ENCODE data around the gene IPCEF1.

IPCEF1 gene

DNA sequence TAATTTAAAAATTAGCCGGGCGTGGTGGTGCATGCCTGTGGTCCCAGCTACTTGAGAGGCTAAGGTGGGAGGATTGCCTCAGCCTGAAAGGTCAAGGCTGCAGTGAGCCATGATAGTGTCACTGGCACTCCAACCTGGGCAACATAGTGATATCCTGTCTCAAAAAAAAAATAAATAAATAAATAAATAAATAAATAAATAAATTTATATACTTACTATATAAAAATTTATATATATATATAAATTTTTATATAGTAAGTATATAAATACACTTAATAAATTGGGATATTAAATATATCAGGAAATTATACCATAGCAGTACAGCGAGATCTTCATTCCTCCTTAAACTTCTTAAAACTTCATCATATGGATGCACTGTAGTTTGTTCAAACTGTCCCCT lies 23.0 kb upstream of the IPCEF1 start:
- TF ChIP-seq, protein P1, sequence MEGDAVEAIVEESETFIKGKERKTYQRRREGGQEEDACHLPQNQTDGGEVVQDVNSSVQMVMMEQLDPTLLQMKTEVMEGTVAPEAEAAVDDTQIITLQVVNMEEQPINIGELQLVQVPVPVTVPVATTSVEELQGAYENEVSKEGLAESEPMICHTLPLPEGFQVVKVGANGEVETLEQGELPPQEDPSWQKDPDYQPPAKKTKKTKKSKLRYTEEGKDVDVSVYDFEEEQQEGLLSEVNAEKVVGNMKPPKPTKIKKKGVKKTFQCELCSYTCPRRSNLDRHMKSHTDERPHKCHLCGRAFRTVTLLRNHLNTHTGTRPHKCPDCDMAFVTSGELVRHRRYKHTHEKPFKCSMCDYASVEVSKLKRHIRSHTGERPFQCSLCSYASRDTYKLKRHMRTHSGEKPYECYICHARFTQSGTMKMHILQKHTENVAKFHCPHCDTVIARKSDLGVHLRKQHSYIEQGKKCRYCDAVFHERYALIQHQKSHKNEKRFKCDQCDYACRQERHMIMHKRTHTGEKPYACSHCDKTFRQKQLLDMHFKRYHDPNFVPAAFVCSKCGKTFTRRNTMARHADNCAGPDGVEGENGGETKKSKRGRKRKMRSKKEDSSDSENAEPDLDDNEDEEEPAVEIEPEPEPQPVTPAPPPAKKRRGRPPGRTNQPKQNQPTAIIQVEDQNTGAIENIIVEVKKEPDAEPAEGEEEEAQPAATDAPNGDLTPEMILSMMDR (IDR thresholded peaks at IDR 0.05; ENCODE audit: control insufficient read depth, insufficient read depth, low read depth, low read length, missing control alignments): no peak
- no peak overlapping the region for H3K4me3 ChIP-seq (ENCODE audit: control insufficient read depth, low read depth, low read length)
- no peak for DNase-seq (ENCODE audit: low read depth)

DNA sequence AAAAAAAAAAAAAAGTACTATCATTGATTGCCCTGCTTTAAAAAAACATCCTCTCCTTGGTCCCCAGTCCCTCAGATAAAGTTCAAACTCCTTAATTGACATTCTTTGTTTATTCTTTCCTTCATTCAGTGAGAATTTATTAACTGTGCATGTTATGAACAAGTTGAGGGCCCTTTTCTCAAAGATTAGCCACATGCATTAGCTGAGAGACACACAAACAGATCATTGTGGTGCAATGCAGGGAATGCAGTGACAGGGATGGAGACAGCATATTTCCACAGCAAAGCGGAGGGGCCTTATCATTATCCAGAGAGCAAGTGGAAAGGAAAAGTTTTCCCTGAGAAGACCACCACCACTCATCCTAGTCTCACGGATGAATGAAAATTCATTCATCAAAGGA lies 21.9 kb upstream of the IPCEF1 start:
- H3K4me3 ChIP-seq (ENCODE audit: control insufficient read depth, low read depth, low read length): no peak overlapping the region
- TF ChIP-seq, protein P1 (IDR thresholded peaks at IDR 0.05; ENCODE audit: control insufficient read depth, insufficient read depth, low read depth, low read length, missing control alignments): no peak
- DNase-seq (ENCODE audit: low read depth): no peak

DNA sequence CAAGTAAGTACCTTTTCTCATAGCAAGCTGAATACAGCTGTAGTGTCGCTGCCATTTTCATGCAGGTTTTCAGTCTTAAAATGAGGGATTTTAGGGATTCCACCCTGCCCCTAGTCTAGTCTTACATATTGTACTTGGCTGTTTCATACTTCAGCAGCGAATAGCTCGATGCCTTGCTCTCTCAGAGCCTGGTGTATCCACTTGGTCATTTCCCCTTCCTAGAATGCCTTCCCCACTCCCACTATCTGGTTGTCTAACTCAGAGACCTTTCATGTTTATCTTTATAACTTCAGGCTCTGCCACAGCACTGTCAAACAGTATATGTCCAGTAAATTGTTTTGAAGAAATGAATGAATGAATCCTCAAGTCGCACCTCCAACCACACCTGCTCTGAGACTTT lies 21.1 kb upstream of the IPCEF1 start:
- TF ChIP-seq, protein P1 (IDR thresholded peaks at IDR 0.05; ENCODE audit: control insufficient read depth, insufficient read depth, low read depth, low read length, missing control alignments): no peak
- no peak for DNase-seq (ENCODE audit: low read depth)
- no peak overlapping the region for H3K4me3 ChIP-seq (ENCODE audit: control insufficient read depth, low read depth, low read length)

GRCh38 chr6:154373971-154374370 lies 17.4 kb upstream of the IPCEF1 start:
- DNase-seq (ENCODE audit: low read depth): no peak
- no peak overlapping the region for H3K4me3 ChIP-seq (ENCODE audit: control insufficient read depth, low read depth, low read length)
- TF ChIP-seq, protein P1 (IDR thresholded peaks at IDR 0.05; ENCODE audit: control insufficient read depth, insufficient read depth, low read depth, low read length, missing control alignments): no peak

- H3K4me3 ChIP-seq (ENCODE audit: control insufficient read depth, low read depth, low read length): no peak overlapping the region
- TF ChIP-seq, protein P1 (IDR thresholded peaks at IDR 0.05; ENCODE audit: control insufficient read depth, insufficient read depth, low read depth, low read length, missing control alignments): no peak
- DNase-seq (ENCODE audit: low read depth): no peak
Measured at GRCh38 chr6:154371281-154371680, 14.7 kb upstream of the IPCEF1 start.

- no peak overlapping the region for H3K4me3 ChIP-seq (ENCODE audit: control insufficient read depth, low read depth, low read length)
- TF ChIP-seq, protein P1 (IDR thresholded peaks at IDR 0.05; ENCODE audit: control insufficient read depth, insufficient read depth, low read depth, low read length, missing control alignments): peak; percentile 50
- DNase-seq (ENCODE audit: low read depth): no peak
Measured at GRCh38 chr6:154370545-154370944, 13.9 kb upstream of the IPCEF1 start.

All from AG09309 (cell line).